ENCODE results near the gene CPNE4.

DNA sequence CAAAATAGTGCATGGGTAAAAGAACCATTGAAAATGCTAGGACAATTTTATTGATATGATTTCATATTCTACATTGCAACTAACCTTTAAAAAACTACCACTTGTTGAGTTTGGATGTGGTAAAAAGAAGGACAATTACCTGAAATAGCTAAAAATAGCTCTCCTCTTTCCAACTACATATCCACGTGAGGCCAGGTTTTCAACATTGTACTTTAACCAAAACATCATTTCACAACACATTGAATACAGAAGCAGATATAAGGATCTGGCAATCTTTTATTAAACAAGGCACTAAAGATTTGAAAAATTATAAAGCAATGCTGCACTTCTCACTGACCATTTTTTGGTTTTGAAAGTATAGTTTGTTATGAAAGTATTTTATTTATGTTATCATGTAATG is 504.0 kb downstream of the CPNE4 start:
- TF ChIP-seq POLR2A (IDR thresholded peaks at IDR 0.05; ENCODE audit: low read length) = no peak
- TF ChIP-seq GATA1 (IDR thresholded peaks at IDR 0.05; ENCODE audit: low read depth, low read length) = no peak

Measured in erythroblast (primary cell).